Measurements from ENCODE around the gene KRTAP10-1.

Gene KRTAP10-1

GRCh38 chr21:44500111-44500510, 39.9 kb downstream of the KRTAP10-1 start:
- DNase-seq = no peak

GRCh38 chr21:44499631-44500030, 40.4 kb downstream of the KRTAP10-1 start:
- no peak for DNase-seq

GRCh38 chr21:44499211-44499560, 40.8 kb downstream of the KRTAP10-1 start:
- no peak for DNase-seq

GRCh38 chr21:44498280-44499210, 41.5 kb downstream of the KRTAP10-1 start:
- no peak for DNase-seq

GRCh38 chr21:44497703-44498126, 42.3 kb downstream of the KRTAP10-1 start:
- DNase-seq = no peak

GRCh38 chr21:44496564-44497550, 43.1 kb downstream of the KRTAP10-1 start:
- no peak for DNase-seq

- DNase-seq = no peak
Measured at GRCh38 chr21:44495611-44496563, 44.1 kb downstream of the KRTAP10-1 start.

- DNase-seq = no peak
Measured at GRCh38 chr21:44494956-44495355, 45.0 kb downstream of the KRTAP10-1 start.

GRCh38 chr21:44494418-44494817, 45.6 kb downstream of the KRTAP10-1 start:
- no peak for DNase-seq

GRCh38 chr21:44492567-44493385, 47.2 kb downstream of the KRTAP10-1 start:
- no peak for DNase-seq

GRCh38 chr21:44490816-44491215, 49.2 kb downstream of the KRTAP10-1 start:
- no peak for DNase-seq

GRCh38 chr21:44490405-44490804, 49.6 kb downstream of the KRTAP10-1 start:
- no peak for DNase-seq

GRCh38 chr21:44489962-44490361, 50.0 kb downstream of the KRTAP10-1 start:
- no peak for DNase-seq

Data from CD4-positive, alpha-beta T cell treated with Interleukin-10 for 1 hour (primary cell).